HG02852 (cell line): Measurements from ENCODE around the gene GRIN3B.

Source experiments
- ATAC-seq: cut with Tn5 transposase; IDR thresholded peaks from one replicate; pipeline ENCODE4 v1.9.1; 2021; ENCODE audit warnings: mild to moderate bottlenecking, moderate library complexity; ENCODE audit not compliant: unreplicated experiment

The GRIN3B gene

DNA sequence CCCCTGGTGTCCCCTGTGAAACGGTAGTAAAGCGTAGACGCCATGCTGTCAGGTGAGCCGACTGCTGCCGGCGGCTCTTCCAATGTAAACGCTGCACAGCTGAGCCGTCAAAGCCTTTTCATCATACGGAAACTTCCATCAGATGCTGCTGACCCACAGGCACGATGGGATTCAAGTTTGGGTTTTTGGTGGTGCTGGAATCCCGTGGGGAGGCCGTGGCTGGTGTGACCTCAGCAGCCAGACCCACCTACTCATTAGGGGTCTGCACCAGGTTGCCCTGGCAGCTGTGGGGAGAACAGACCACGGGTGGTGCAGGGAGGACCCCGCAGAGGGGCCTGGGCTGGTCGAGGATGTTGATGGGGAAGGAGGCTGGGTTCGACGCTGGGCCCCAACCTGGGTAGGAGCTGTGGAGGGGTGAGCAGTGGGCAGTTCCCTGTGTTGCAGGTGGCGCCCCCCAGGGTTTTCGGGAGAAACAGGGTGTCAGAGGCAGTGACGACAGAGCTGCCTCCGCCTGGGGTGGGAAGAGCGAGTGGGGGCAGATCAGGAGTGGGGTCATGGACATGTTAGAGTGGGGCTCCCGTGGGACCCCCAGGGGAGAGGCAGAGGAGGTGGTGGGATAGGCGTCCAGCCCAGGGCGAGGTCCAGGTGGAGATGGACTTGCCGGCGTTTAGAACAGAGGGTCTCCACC, 6.6 kb downstream of the GRIN3B start:
- no peak for ATAC-seq

GRCh38 chr19:1007399-1008251, 7.4 kb downstream of the GRIN3B start:
- no peak for ATAC-seq

DNA sequence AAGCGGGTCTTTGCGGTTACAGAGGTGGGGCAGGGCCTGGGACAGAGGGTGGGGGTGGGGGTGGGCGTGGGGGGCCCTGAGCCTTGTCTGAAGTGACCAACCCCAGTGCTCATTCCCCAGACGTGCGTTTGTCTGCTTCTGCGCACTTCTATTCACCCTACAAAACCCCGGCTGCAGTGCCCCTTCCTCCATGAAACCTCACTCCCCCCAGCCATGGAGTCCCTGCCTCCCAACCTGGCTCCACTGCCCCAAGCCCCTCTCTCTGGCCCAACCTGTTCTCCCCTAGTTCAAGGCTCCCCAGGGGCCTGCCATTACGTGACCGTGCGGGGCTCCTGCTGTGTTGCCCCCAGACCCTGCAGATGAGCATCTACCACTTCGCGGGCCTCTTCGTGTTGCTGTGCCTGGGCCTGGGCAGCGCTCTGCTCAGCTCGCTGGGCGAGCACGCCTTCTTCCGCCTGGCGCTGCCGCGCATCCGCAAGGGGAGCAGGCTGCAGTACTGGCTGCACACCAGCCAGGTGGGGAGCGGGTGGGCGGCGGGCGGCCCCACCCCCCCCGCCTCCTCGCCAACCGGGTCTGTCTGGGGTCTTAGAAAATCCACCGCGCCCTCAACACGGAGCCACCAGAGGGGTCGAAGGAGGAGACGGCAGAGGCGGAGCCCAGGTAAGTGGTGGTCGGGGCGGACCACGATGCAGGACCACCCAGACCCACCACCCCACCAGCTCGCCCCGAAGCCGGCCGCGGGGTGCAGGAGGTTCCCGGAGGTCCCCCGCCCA, 8.2 kb downstream of the GRIN3B start:
- ATAC-seq, result no peak

- no peak for ATAC-seq
These were observed 9.1 kb downstream of the GRIN3B start for GRCh38 chr19:1009041-1009980.

GRCh38 chr19:1009981-1010538, 9.8 kb downstream of the GRIN3B start:
- ATAC-seq, result no peak

DNA sequence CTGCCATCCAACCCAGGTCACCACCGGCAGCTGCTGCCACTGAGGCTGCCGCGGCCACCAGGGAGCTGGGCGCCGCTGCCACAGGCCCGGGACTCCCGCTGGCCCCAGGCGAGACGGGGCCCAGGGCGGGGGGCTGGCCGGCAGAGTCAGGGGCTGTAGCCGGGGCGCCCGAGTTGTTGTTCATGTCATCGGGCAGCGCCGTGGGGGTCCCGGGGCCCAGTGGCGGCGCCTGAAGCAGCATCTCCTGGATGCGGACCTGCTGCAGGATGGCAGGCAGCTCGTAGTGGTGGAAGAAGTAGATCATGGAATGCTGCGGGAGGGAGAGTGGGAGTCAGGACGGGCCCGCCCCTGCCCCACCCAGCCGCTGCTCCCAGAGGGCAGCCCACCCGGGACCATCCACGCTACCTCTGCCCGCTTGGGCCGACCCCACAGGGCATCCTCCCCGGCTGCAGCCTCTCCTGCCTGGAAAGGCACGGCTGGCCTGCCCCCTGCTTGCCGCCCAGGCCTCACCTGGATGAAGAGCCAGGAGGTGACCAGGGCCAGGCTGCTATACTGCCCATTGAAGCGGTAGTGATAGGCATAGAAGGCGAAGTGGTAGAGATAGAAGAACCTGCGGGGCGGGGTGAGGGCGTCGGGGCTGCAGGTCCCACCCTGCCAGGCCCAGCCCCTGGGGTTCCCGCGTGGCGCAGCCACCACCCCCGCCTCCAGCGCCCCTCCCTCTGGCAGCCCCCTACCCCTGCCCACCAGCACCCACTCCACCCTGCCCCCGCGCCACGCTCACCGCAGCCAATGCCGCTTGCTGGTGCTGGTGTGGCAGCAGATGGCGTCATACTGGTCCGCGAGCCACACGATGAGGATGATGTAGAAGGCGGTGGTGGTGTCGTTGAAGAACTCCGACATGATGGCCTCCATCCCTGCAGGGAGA, 10.6 kb downstream of the GRIN3B start:
- no peak for ATAC-seq

- ATAC-seq, result no peak
These were observed 11.7 kb downstream of the GRIN3B start for GRCh38 chr19:1011831-1012333.

DNA sequence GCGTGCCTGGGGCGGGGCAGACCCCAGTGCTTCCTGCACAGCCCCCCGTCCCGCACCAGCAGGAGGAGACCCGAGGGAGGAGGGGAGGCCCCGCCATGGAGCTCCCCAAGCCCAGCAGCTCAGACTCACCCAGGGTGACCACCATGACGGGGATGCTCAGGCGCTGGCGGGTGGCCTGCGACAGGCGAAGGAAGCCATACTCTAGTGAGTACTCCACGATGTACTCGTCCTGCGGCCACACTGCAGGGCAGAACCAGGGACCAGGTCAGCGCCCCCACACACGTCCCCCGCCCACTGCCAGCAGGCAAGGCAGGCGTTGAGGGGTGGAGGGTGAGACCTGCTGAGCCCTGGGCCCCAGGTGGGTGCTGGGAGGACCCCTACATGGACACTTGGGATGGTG, 12.1 kb downstream of the GRIN3B start:
- no peak for ATAC-seq

GRCh38 chr19:1013218-1013617, 13.0 kb downstream of the GRIN3B start:
- ATAC-seq, result no peak

GRCh38 chr19:1014161-1015060, 14.2 kb downstream of the GRIN3B start:
- no peak for ATAC-seq

DNA sequence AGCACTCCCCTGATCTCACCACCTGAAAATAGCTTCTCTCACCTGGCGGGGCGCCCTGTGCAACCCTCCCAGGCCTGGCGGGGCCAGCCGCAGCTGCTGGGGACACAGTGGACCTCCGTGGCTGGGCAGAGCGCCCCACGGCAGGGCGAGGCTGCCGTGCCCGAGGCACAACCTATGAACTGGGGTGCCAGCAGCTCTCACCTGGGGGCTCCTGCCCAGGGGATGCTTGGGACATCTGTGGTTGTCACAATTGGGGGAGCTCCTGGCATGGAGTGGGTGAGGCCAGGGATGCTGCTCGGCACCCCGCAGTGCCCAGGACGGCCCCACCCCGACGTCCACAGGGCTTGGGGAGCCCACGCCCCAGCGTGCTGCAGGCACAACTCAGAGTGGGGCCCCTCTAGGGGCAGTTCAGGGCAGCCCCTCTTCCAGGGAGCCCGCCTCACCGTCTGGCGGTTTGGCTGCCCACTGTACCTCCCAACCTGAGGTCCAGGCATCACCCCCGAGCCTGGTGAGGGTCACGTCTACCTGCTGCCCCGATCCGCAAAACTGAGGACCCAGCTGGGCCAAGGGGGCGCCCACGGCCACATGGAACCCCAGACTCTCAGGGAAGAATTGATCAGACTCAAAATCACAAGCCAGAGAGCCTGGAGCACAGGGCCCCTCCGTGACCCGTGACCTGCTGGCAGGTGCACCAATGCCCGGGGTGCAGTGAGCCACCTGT, 15.0 kb downstream of the GRIN3B start:
- ATAC-seq, result no peak

GRCh38 chr19:1015782-1016646, 15.8 kb downstream of the GRIN3B start:
- no peak for ATAC-seq

- no peak for ATAC-seq
These were observed 16.5 kb downstream of the GRIN3B start for GRCh38 chr19:1016647-1017114.

DNA sequence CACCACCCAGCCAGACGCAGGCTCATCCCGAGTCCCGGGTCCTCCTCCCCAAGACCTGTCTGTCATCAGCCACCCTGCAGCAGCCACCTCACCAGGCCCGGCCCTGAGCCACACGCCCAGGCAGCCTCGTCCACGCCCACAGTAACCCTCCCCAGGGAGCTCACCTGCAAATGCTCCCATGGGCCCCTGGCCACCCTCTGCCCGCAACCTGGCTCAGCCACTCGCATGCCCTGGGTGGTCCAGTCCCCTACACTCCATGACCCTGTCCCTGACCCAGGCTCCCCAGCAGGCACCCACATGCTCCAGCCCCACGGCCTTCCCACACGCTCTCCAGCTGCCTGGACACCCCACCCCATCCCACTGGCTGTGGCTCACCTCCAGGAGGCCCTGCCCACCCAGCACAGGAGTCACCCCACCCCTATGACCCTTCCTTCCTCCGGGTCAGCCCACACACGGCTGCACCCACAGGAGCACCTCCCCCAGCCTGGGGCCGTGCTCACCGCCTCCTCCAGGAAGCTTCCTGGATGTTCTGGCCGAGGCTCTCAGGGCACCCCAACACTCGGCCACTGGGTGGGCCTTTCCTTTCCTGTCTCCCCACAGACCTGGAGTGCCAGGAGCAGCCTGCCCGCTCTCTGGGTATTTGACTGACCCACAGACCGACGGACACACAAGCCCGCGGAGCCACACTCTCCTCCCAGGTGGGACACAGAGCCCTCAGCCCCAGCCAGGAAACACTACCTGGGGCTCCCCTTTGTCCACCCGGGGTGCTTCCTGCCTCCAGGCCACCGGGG, 17.1 kb downstream of the GRIN3B start:
- no peak for ATAC-seq

GRCh38 chr19:1017906-1018305, 17.7 kb downstream of the GRIN3B start:
- no peak for ATAC-seq
